Bone marrow (tissue), 2 donors: Measurements from ENCODE around the gene TANGO6.

Experiments used
- DNase-seq, 2 donors: peaks; one replicate each; lab custom pipeline; 2025; lab: John Stamatoyannopoulos, UW

The TANGO6 gene

DNA sequence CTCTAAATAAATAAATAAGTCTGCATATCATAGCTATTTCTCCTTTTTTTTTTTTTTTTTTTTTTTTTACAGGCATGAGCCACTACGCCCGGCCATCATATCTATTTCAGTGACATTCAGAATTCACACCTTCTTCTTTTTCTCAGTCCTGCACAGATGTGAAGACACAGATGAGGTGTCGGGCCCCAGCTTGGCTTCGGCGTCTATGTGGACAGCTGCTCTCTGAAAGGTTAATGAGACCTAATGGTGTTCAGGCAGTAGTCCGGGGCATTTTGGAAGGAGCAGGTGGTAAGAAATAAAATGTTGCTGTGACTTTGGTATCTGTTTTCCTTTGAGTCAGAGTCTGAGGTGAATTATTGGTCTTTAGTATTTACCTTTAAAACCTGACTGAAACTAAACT lies 23.6 kb downstream of the TANGO6 start:
- DNase-seq: no peak

DNA sequence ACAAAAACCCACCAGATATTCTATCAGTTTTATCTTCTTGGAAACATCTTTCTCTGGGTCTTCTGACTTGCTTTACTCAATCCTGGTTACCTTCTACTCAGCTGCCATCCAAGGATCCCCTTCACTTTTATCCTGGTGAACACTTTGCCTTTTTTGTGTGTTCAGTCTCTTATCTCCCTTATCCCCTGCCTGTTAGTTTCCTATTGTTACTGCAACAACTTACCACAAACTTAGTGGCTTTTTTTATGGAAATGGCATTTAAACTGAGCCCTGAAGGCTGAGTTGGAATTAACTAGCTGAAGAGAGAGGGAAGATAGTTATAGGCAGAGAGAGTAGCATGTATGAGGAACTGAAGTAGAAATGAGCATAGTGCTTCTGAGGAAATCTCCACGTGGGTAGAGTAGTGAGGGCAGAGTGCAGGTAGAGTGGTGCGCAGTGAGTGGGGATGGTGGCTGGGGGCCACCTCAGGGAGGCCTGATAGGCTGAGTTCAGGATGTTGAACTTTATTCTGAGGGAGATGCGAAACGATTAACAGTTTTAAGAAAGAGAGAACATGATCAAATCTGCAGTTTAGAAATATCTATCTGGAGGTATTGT lies 26.3 kb downstream of the TANGO6 start:
- no peak for DNase-seq

DNA sequence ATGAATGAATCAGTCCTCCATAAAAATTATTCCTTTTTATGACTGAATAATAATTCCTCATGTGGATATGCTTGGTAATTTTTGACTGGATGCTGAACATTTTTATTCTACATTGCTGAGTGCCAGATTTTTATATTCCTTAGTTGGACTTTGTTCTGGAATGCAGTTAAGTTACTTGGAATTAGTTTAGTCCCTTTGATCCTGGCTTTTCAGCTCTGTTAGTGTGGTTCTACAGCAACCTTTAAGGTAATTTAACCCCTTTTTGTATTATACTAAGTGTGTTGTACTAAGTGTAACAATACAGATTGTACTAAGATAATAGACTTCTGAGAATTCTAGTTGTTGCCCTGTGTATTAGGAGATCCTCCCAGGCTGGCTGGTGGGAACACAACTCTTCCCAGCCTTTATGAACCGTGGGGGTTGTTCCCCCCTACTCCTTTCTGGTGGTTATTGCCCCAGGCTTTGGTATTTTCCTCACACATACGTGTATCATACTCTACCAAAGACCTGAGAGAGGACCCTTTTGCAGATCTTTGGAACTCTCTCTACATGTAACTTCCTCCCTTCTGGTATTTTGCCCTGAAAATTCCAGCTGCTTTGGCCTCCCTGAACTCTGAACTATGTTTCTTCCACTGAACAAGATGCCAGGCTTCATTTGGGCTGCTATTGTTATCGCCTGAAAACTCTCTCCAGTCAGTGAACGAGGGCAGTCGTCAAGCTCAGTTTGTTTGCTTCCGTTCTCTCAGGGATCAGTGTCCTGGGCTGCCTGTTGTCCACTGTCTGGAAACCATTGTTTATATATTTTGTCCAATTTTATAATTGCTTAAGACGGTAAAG lies 30.5 kb downstream of the TANGO6 start:
- no peak for DNase-seq

DNA sequence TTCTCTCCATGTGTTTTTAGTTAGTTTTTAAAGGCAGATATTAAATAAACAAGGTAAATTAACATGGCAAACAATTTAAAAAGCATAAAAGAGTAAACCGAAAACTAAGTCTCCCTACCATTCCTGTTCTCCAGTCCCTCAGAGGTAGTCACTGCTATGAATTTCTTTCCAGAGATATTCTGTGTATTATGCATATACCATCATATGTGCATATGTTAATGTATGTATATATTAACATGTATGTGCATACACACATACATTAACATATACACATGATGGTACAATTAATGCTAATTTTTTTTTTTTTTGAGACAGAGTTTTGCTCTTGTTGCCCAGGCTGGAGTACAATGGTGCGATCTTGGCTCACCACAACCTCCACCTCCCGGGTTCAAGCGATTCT lies 32.5 kb downstream of the TANGO6 start:
- no peak for DNase-seq

DNA sequence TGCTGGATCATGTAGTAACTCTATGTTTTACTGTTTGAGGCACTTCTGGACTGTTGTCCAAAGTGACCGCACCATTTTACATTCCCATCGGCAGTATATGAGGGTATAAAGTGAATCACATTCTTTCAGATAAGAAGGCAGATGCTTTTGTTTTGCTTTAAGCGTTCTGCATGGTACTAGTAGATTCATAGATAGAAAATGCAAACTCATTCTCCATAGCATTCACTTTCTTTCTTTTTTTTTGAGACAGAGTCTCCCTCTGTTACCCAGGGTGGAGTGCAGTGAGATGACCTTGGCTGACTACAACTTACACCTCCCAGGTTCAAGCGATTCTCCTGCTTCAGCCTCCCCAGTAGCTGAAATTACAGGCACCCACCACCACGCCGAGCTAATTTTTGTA lies 40.4 kb downstream of the TANGO6 start:
- no peak for DNase-seq

DNA sequence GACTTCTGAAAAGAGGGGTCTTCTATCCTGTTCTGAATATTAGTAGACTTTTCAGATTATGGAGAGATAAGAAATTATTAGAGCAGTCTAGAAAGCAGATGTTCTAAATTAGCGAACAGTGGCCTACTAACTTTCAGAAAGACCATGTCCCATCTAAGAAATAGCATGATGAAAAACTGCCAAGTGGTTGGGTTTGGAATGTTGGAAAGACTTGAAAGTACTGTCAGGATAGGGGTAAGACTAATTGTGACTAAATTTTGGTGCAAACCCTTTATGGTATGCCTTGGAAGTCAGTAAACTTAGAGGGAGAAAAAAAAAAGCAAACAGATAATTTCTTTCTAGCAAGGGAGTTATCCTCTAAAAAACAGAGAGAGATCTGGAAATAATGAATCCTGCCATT lies 41.1 kb downstream of the TANGO6 start:
- DNase-seq: no peak

DNA sequence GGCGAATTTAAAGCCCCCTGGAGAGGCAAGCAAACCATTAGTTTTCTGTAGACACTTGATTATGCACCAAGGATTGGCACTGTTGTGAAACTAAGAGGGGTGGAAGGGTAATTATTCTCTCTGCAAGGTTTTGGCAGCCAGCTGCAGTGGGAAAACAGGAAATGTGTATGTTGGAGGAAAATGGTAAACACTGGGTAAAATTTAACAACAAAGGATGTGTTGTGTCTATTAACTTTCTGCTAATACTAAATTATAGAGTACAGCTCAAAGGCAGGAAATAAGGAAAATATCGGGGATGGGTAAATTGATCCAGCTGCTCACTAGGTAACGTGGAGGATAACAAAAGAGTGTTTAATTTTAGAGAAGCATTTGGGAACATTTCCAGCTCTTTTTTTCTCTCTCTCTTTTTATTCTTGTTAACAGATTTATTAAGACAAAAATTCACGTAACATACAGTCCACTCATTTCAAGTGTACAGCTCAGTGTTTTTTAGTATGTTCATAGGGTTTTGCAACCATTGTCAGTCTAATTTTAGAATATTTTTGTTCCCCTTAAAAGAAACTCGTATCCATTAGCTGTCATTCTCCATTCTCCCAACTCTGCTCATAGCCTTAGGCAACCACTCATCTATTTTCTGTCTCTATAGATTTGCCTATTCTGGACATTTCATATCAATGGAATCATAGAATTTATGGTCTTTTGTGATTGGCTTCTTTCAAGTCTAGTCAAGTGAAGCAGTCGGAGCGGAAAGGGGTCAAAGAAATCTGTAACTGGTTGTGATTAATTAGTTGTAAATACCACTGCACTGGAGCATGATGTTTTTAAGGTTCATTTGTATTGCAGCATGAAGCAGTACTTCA lies 41.8 kb downstream of the TANGO6 start:
- no peak for DNase-seq

DNA sequence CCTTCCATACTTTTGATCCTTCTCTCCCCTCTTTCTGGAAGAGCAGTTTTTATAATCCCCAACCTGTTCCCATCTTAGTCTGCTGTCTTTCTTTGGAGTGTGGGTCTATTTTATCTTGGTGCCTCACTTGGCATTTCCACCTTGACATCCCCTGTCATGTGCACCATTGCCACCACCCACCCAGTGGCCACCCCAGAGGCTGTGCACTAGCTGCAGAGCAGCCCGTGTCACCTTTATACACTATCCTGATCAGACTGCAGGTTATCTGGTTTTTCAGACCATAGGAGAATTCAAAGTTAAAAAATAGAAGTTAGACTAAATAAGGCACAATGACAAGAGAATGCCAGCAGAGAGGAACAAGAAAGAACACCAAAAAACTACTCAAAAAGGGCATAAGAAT lies 43.8 kb downstream of the TANGO6 start:
- no peak for DNase-seq

DNA sequence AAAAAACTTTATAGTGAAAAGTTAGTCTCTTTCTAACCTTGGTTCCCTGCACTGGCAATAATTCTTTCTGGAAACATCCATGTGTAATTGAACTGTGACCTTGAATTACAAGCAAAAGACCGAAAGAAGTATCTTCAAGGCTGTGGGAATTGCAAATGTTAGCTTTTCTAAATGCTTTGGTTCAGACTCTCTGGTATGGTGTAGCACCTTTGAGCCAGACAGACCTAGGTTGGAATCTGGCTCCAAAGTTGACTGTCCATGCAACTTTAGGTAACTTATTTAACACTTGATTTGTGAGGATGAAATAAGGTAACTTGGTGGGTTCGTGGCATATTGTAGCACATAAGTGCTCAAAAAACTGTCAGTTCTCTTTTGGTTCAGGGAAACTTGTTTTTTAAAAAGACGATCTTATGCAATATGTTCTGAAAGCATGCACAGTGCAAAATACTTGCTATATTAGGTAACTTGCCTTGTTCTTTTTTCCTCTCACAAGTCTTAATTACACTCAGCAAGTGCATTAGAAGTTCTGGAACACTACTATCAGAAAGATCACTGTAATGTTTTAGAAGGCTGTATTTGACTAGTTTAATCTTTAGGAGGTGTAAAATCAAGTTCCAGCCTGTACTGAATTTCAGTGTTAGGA lies 46.3 kb downstream of the TANGO6 start:
- no peak for DNase-seq

DNA sequence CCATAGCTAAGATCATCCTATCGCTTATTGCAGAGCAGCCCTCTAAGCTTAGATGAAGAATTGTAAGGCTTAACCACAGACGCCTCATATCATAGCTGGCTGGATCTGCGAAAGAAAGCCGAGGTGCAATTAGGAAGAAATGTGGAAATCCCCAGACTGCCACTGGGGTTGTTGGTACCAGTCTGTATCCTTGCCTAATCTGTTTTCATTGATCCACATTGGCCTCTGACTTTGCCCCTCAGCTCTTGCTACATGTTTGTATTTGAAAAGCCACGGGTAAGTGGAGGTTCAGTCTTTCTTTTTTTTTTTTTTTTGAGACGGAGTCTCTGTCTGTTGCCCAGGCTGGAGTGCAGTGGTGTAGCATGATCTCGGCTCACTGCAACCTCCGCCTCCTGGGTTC lies 48.9 kb downstream of the TANGO6 start:
- no peak for DNase-seq

DNA sequence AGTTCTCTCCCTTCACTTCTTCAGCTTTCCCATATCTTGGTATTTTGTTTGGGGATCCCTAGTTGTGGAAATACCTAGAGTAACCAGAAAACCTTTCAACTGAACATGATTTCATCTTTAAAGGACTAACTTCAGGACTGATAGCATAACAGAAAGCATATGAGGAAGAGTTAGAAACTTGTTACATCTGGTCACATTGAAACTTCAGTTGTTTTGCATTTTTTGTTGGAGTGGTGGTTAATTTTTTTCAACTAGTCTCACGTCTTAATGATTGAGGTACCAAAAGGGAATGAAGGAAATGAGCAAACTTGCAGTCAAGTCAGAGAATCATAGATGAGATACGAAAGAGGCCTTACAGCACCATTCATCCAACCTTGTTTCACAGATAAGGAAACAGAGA lies 49.6 kb downstream of the TANGO6 start:
- no peak for DNase-seq

DNA sequence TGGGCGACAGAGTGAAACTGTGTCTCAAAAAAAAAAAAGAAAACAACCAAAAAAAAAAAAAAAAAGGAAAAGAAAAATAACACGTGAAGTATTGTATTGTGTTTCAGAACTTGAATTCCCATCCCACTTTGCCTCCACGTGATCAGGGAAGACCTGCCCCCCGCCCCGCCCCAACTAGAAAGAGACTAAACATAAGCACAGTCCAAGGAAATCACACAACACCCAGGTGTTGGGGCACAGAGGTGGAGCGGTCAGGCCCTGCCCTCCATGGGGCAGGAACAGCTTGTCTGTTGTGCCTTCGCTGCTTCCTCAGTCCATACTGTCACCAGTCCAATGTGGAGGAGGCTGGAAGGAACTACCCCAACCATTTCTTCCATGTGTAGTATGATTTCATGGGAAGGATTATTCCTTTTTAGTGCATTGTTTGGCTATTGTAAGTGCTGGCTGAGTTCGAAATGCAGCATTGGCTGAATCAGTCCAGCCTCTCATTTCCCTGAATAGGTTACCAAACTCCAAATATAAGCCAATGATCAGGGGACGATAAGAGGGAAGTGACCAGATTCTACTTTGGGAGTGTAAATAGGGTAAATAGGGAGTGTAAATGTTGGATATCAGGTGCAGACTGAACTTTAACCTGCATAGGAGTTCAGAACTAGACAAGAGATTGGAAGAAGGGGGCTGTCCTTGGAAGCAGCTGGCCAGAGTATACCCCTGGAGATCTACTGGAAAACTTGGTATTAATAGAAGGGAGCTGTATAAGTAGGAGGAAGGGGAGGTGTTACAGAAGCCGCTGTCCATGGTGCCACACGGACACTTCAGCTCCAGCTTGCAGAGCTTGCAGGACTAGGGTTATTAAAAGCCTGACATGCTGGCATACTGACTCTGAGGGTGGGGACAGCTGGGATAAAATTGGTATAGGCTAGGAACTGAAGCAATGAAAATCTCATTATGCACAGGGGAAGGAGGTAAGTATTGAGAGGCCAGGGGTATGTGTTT lies 50.7 kb downstream of the TANGO6 start:
- DNase-seq: no peak

DNA sequence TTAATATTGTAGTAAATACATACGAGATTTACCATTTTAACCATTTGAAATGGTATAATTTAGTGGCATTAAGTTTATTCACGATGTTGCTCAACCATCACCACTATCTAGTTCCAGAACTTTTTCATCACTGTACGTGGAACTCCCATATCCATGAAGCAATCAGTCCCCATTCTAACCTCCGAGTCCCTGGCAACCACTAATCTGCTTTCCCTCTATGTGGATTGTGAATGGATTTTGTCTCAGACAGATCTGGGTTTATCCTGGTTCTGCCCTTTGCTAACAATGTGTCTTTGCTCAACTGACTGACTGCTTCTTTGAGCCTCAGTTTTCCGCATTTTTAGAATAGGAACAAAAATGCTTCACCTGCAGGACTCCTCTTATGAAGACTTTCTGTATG lies 51.4 kb downstream of the TANGO6 start:
- no peak for DNase-seq

DNA sequence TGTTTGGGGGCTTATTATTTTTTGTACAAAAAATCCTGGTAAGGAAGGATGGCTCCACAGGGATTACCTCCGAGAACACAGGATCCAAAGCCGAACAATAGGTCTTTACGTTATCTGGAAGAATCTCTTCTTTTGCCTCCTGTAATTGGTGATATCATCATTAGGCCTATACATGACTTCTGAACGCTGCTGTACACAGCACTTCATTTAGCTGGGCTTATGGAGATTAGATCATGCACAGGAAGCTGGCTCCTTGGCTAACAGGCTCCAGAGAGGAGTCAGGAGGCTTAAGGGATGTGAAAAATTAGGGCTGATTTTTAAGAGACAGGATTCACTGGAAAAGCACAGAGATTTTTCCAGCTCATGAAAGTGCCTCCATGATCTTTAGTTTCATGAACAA lies 54.7 kb downstream of the TANGO6 start:
- no peak for DNase-seq

DNA sequence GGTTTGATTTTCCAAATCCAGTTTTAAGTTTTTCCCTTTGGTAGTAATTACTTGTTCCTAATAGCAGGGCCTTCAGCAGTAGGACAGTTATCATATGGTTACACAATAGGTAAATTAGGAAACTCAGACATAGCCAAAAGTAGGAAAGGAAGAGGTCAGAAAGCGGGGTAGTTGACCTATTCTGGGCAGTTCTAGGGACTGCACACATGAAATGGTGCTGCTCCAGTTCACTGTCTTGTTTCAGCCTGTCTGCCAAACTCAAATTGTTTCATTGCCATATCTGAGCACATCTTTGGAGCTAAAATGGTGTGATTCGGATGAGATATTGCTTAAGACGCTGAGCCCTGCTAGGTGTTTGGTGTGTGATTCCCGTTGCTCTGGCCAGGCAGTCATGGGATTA lies 56.7 kb downstream of the TANGO6 start:
- DNase-seq: no peak

DNA sequence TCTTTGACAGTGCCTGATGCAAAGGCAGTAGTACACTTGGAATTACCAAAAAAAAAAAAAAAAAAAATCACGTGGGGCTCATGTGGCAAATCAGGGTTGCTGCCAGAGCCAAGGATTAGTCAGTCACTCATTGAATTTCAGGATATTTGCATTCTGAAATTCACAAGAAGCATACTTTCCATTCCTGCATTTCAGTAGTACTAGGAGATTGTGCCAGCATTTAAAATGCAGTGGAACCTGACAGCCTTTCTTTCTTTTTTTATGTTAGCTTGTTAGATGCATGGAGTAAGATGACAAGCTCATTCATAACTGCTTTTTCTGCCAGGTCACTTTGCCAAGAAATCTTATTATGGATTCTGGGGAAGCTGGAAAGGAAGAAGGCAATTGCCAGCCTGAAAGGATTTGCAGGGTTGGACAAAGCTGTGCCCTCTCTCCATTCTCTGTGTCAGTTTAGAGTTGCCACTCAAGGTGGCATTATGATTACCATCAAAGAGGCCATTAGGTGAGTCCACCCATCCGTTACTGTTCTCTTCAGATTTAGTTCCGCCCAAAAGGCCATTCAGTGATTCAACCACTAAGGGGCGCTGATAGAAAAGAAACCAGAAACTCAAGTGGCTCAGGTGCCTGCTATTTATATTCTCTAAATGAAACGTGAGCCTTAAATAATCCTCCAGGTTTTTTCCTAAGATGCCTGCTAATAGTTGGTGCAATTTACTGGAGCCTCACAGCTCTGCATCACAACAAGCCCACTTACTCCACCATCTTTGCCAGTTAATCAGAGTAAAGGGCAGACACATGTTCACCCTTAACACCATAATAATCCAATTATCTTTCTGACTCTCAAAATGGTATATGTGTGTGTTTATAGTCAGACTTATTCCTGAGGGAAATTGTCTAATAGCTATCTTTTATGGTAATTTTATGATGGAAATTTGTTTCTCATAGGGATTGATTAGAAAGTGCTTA lies 59.0 kb downstream of the TANGO6 start:
- no peak for DNase-seq

DNA sequence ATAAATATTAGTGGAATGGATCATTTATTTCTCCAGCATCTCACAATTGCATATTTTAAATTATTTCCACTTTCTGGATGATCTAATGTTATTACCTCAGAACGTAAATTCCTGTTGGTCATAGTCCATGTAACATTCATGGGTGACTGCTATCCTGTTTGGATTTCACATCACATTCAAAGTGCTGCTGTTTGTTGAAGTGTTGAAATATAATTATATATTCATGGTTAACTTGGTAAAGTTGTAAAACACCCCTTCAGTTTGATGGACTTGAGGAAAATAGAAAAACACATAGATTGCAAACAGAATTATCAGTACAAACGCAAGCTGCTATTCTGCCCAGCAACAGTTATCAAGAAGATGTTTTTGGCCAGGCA lies 59.6 kb downstream of the TANGO6 start:
- DNase-seq: no peak

DNA sequence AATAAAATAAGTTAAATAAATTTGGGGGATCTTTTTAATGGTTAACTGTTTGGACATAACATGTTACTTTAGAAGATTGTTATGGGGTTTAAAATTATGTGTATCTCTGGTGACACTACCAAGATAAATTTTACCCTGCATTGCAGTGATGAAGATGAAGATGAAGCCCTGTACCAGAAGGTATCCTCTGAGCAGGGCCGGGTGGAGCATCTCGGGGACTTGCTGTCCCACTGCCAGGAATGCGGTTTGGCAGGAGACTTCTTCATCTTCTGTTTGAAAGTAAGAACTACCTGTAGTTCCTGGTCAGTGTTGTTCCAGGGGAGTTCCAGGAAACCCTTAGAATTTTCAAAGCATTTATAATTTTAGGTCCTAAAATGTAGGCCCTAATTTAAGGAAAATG lies 64.0 kb downstream of the TANGO6 start:
- no peak for DNase-seq

DNA sequence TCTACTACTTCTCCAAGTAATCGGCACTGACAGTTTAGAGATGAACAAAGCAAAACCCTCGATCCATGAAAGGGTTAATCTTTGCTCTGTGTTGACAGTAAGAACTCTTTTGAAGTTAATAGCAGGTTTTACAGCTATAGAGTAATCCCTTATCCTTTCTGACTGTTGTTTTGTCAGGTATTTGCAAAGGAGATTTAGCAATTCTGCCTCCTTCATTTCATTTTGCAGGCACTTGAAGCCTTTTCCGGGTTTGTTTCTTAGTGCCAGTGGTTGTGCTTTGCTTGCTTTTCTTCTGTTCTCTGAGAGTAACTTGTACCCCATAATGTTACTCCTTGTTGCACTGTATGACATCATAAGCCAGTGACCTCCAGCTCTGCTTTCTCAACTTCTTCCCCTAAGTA lies 64.5 kb downstream of the TANGO6 start:
- DNase-seq: no peak

DNA sequence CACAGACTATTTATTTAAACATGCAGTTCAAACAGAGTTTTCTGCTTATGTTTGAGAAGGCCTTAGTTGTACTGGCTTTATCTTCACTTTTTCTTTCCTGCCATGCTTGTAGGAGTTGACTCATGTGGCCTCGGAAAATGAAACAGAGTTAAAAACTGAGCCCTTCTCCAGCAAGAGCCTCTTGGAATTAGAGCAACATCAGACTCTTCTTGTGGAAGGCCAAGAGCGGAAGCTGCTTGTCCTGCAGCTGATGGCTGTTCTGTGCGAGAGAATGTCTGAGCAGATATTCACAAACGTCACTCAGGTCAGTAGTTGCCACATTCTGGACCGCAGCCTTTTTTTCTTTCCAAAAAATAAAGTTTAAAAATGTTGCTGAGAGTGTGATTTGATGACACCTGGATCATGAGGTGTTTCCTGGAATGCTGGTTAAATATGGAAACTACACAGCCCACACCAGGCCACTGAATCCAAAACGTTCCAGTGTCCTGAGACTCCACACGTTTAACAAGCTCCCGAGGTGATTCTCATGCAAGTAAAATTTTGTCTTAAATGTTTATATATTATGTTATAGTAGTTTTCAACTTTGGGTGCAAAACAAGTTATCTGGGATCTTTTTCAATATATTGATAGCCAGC lies 65.9 kb downstream of the TANGO6 start:
- DNase-seq: no peak
